HG02981 (cell line): Measurements from ENCODE around the gene IQCE.

ENCODE experiments used
- ATAC-seq: cut with Tn5 transposase; IDR thresholded peaks from one replicate; pipeline ENCODE4 v1.9.1; 2021; ENCODE audit warnings: mild to moderate bottlenecking, moderate library complexity; ENCODE audit not compliant: unreplicated experiment

The IQCE gene

GRCh38 chr7:2657920-2658671, 99.3 kb downstream of the IQCE start:
- no peak for ATAC-seq

DNA sequence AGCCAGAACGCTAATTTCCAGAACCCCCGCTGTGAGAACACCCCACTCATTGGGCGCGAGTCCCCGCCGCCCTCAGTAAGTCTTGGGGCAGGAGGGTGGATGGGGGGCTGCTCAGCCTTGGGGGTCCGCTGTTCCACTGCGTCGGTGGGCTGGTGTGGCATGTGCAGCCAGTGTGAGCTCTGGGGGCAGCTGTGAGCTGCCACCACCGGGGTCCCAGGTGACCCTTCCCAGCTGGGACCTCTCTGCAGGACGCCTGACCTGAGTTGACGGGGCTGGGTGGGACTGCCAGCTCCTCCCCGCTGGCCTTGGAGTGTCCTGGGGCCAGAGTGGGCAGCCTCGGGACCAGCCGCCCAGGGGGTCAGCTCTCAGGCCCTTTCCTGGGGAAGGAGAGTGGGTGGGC, 100.2 kb downstream of the IQCE start:
- ATAC-seq = no peak

DNA sequence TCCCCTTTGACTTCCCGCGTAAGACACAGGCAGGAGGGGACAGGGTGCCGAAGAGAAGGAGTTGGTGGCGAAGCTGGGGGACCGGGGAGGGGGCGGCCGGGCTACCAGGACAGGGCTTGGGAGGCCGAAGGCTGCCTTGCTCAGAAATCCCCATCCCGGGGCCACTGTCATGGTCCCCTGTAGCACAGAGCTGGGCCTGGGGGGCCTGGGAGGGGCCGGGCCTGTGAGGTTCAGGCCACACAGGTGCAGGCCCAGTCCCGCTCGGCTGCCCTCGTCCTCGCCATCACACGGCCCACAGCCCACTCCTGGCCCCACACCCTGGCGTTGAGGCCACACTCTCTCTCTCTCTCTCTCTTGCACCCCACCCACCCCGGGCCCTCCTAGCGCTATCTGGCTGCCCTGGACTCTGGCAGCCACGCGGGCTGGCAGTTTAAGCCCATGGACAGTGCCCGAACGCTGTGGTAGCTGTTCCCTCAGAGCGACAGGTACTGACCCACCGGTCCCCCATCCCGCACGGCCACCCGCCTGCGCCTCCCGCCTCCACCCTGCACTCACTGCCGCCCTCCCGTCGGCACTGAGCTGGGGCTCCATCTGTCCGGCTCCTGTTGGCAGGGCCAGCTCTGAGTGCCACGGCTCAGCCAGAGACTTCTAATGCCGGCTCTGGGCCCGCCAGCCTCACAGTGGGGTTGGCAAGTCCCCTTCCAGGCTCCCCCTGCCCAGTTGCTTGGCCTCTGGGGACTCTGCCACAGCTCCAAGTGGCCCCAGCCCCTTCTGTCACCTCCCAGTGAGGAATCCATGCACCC, 101.0 kb downstream of the IQCE start:
- ATAC-seq = no peak

DNA sequence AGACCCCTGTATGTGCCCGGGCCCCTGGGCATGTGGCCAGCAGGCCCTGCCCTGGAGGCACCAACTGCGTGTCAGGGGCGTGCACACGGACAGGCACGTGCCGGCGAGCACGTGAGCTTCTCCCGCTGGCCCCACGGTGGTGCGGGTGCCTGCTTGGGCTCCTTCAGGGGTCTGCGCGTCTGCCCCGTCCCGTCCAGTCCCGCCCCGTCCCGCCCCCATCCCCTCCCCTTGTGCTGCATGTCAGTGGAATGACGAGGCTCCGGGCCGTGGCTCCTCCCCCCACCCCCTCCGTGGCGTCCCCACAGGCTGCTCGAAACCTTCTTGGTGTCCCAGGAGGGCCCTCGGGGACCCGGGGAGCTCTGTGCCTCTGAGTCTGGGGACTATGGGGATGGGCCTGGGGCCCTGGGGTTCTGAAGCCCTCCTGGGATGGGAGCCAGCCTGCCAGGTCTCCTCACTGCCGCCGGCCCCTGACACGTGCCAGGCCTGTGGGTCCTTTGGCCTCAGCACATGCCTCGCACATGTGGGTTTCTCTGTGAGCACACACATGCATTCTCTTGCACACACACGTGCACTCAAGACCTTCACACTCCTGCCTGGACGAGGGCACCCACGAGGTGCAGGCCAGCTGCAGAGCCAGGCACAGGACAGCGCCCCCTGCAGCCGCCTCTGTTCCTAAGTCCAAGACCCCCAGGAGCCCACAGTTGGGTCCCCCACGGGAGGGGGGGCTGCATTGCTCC, 101.7 kb downstream of the IQCE start:
- no peak for ATAC-seq

DNA sequence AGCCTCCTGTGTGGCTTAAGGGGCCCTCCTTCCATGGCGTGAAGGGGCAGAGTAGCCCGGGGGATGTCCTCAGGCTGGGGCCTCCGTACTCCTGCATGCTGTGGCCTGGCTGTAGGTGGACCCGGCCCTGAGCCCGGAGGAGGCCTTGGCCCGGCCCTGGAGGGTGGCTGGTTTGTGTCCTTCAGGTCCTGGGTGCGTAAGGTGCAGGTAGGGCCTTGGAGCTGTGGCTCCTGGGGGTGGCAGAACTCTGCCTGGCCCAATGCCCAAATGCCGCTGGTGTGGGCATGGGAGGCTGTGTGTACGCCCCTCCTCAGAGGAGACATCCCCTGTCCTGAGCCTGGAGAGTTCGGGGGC, 102.3 kb downstream of the IQCE start:
- ATAC-seq = no peak

DNA sequence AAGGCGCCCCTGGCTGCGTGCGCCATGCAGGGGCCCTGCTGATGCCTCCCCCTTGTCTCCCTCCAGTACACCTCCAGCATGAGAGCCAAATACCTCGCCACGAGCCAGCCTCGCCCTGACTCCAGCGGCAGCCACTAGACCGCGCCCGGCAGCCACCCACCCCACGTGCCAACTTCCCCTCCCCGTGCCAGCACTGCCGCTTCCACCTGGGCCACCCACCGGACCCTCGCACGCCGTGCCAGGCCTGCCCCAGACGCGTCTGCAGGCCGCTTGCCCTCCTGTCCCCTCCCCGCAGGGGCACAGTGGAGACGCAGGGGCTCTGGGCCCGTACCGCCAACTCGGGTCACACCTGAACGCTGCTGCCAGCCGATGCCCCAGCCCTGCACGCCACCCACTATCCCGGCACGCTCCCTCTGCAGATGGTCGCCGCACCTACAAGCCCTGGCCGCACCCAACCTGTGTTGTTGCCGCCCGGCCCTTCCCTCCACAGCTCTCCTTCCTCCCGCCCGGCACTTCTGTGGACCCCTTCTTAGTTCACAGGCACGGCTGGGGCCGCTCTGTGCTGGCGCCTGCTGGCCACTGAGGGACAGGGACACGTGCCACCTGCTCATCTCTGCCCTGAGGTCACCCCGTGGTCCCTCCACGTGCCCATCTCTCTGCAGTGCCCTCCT, 103.0 kb downstream of the IQCE start:
- ATAC-seq = no peak

- ATAC-seq = no peak
Measured at GRCh38 chr7:2662273-2663120, 103.7 kb downstream of the IQCE start.

- ATAC-seq = no peak
Measured at GRCh38 chr7:2663121-2663886, 104.5 kb downstream of the IQCE start.

GRCh38 chr7:2663960-2664359, 105.2 kb downstream of the IQCE start:
- ATAC-seq = no peak
